Measurements from ENCODE around the gene PPFIA1.
"Not testable (repeated sequence)": the region's sequence is repeated elsewhere in the genome, so short reads cannot be mapped to it uniquely, and the experiment has no call there.

PPFIA1 gene

DNA sequence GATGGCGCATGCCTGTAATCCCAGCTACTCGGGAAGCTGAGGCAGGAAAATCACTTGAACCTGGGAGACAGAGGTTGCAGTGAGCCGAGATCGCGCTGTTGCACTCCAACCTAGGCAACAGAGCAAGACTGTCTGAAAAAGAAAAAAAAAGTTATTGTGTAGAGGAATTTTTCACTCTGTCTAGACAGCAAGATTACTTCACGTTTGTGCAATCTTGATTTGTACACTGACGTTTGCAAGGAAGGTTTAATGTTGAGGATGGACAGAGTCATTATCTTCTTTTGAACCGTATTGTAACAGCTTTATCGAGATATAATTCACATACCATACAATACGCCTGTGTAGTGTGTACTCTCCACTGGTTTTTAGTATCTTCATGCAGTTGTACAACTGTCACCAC lies 131.5 kb downstream of the PPFIA1 start:
- TF ChIP-seq, protein P1, sequence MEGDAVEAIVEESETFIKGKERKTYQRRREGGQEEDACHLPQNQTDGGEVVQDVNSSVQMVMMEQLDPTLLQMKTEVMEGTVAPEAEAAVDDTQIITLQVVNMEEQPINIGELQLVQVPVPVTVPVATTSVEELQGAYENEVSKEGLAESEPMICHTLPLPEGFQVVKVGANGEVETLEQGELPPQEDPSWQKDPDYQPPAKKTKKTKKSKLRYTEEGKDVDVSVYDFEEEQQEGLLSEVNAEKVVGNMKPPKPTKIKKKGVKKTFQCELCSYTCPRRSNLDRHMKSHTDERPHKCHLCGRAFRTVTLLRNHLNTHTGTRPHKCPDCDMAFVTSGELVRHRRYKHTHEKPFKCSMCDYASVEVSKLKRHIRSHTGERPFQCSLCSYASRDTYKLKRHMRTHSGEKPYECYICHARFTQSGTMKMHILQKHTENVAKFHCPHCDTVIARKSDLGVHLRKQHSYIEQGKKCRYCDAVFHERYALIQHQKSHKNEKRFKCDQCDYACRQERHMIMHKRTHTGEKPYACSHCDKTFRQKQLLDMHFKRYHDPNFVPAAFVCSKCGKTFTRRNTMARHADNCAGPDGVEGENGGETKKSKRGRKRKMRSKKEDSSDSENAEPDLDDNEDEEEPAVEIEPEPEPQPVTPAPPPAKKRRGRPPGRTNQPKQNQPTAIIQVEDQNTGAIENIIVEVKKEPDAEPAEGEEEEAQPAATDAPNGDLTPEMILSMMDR (IDR thresholded peaks at IDR 0.05; ENCODE audit: low read depth, low read length), result no peak
- DNase-seq (ENCODE audit: extremely low read depth, low read depth), result no peak

DNA sequence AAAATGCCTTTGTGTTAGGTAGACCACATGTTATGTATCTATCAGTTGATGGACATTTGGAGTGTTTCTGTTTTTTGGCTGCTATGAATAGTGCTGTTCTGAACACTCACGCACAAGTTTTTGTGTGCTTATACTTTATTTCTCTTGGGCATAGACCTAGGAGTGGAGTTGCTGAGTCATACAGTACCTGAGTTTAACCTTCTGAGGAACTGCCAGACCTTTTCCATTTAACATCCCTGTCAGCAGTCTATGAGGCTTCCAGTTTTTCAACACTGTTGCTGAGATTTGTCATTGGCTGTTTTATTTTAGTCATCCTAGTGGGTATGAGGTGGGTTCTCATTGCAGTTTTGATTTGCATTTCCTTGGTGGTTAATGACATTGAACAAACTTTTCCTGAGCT lies 132.2 kb downstream of the PPFIA1 start:
- no peak for DNase-seq (ENCODE audit: extremely low read depth, low read depth)
- TF ChIP-seq, protein P1 (IDR thresholded peaks at IDR 0.05; ENCODE audit: low read depth, low read length), result no peak

DNA sequence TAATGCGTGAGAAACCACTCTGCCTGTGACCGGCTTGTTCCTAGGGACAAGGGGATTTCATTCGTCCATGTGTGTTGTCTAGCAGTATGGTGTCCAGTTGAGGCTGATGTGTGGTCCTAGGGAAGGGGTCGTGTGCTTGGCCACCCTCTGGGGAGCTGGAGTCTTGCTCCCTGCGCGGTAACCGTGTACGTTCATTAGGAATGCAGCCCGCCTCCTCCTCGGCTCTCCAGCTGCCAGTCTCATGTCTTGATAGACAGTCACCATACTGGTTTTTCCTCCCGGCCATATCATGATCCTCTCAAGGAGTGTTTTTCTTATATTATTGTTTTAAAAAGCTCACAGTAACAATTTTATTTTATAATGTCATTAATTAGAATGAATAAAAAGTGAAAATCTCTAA lies 133.8 kb downstream of the PPFIA1 start:
- TF ChIP-seq, protein P1 (IDR thresholded peaks at IDR 0.05; ENCODE audit: low read depth, low read length), result no peak
- DNase-seq (ENCODE audit: extremely low read depth, low read depth), result no peak

DNA sequence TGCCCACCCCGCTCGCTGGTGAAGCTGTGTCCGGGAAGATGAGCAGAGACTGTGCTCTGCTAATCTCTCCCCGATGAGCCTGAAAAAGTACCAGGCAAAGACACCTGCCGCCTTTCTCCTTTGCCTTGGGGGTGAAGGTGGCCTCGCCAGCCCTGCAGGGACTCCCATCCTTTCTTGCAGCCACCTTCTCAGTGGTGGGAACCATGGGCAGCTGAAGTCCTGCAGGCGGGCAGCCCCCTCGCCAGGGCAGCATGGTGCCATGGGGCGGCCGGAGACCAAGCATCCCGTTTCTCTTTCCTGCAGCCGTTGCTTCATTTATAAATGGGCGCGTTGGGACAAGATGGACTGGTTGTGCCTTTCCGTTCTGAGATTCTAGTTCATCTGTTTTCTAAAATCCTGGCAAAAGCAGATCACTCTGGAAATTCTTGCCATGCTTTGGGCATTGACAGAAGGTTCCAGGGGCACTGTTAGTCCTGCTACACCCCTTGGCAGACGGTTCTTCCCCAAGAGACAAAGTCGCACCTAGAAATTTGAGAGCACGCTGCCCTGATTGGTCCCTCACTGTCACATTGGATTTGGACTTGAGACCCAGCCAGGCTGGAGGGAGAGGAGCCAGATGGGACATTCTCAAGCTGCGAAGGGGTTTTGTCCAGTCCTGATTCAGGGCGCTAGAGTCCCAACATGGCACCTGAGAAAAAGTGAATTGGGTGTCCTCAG lies 135.3 kb downstream of the PPFIA1 start:
- no peak for DNase-seq (ENCODE audit: extremely low read depth, low read depth)
- TF ChIP-seq, protein P1 (IDR thresholded peaks at IDR 0.05; ENCODE audit: low read depth, low read length), result no peak

DNA sequence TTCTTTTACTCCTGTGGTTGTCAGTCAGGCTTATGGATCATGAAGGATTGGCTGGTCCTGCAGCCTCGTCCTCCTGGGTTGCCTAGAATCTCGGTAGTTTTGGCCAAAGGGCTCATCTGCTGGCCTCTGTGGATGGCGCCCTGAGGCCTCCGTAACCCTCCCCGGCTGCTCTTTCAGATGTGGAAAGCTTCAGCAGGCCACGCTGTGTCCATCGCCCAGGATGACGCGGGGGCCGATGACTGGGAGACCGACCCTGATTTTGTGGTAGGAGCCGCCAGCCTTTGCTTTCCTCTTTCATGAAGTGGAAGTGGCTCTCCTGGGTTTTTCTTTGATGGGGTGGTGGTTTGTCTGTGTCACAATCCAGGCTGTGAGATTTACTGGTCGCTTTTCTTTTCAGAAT lies 136.6 kb downstream of the PPFIA1 start:
- no peak for DNase-seq (ENCODE audit: extremely low read depth, low read depth)
- TF ChIP-seq, protein P1 (IDR thresholded peaks at IDR 0.05; ENCODE audit: low read depth, low read length), result no peak

DNA sequence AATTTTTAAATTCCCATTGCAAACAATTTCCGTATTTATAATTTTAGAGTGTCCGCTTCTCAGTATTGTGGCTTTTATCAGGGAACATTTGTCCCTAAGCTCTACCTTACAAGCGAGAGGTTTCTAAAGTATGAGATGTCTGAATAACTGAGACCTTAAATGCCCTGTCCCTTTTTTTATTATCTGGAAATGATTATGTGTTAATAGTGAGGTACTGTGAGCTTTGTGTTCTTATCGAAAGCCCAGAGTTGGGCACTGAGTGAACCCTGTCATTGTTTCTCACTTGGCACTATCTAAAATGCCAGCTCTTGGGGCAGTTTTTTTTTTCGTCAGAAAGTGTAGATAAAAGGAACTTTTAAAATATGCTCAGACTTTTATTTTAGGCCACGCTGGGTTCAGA lies 137.3 kb downstream of the PPFIA1 start:
- no peak for DNase-seq (ENCODE audit: extremely low read depth, low read depth)
- TF ChIP-seq, protein P1 (IDR thresholded peaks at IDR 0.05; ENCODE audit: low read depth, low read length), result no peak

DNA sequence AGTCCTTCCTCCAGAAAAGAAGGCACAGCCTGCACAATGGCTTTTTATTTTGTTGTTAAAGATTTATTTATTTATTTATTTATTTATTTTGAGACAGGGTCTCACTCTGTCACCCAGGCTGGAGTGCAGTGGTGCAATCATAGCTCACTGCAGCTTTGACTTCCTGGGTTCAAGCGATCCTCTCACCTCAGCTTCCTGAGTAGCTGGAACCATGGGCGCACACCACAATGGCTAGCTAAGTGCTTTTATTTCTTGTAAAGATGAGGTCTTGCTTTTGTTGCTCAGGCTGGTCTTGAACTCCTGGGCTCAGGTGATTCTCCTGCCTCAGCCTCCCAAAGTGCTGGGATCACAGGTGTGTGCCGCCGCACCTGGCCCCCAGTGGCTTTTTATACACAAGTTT lies 137.8 kb downstream of the PPFIA1 start:
- DNase-seq (ENCODE audit: extremely low read depth, low read depth), result not testable (repeated sequence)

DNA sequence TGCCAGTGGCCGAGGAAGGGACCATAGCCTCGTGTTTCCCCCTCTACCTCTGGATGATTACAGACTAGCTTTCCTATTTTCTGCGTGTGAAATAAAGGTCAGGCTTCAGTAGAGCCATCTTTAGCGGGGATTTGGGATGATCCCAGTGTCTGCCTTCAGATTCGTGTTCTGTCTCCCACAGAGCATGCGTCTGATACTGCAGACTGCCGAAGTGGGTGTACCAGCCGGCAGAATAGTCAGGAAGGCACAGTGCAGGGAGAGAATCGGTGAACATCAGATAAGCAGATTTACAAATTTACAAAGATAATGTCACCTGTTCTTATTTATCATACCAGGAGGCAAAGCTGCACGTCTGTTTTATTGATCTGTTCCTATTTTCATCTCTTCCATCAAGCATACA lies 138.9 kb downstream of the PPFIA1 start:
- DNase-seq (ENCODE audit: extremely low read depth, low read depth), result no peak
- TF ChIP-seq, protein P1 (IDR thresholded peaks at IDR 0.05; ENCODE audit: low read depth, low read length), result no peak
